ENCODE results near the gene SETMAR. TPM values are rescaled to one million over a fixed set of nuclear protein-coding genes. Genes with fewer than 3 reads are reported as not detected.

The SETMAR gene
- total RNA-seq, 2 experiments from 2014 or later: 9.1 to 9.2 TPM

GRCh38 chr3:4351872-4352271 is 48.7 kb downstream of the SETMAR start:
- intact Hi-C loops (cut with DNase I, micrococcal nuclease): loop anchor here (1.0 to 10.0 kb wide), 4 partner anchors 143 to 705 kb away; partner anchors contain the start of gene ITPR1 (in 1 of the 2)
- peak overlapping the region; percentile 64 for H3K4me3 Mint-ChIP-seq
- H3K36me3 Mint-ChIP-seq (ENCODE audit: low read depth): no peaks in the 10 kb centered on the region
- peaks cover 19% of the 10 kb centered on the region for H3K4me1 Mint-ChIP-seq (ENCODE audit: low read depth)
- Histone ChIP-seq H3K4me1 (ENCODE audit: insufficient read depth, low read length) (peaks cover 4% of the 10 kb centered on the region), H3K9me3 (ENCODE audit: control insufficient read depth in 1 of 2, insufficient read depth in 1 of 2, low read length in 2 of 2) (no peaks in the 10 kb centered on the region), H3K4me3 (ENCODE audit: low read length) (no peak overlapping the region), H3K36me3 (ENCODE audit: insufficient read depth, low read length) (no peaks in the 10 kb centered on the region), H3K27me3 (ENCODE audit: control insufficient read depth in 1 of 2, insufficient read depth in 2 of 2, low read length in 2 of 2) (no peaks in the 10 kb centered on the region), H3K27ac (ENCODE audit: low read depth in 1 of 2, low read length in 2 of 2) (no peak overlapping the region)
- ChIA-PET CTCF (interaction anchor here (1.1 to 1.9 kb wide), 4 partner anchors 31 to 843 kb away, joined by 3 to 19 read pairs (median 4); no protein-coding TSS in a partner anchor), POLR2A (interaction anchor here (1.1 to 1.6 kb wide), 2 partner anchors 115 to 141 kb away, joined by 3 to 11 read pairs; partner anchors contain the start of genes ITPR1 and SUMF1)
- ATAC-seq (ENCODE audit: poor library complexity): no peak
- no peaks in the 10 kb centered on the region for H3K27me3 Mint-ChIP-seq
- no peak for DNase-seq
- H3K9me3 Mint-ChIP-seq: no peaks in the 10 kb centered on the region
- TF ChIP-seq CTCF (IDR thresholded peaks at IDR 0.05): no peak
- peak overlapping the region; percentile 10 for H3K27ac Mint-ChIP-seq

- TF ChIP-seq CTCF (IDR thresholded peaks at IDR 0.05): no peak
- Histone ChIP-seq H3K4me1 (ENCODE audit: insufficient read depth, low read length) (peaks cover 4% of the 10 kb centered on the region), H3K27ac (ENCODE audit: low read depth in 1 of 2, low read length in 2 of 2) (no peak overlapping the region), H3K9me3 (ENCODE audit: control insufficient read depth in 1 of 2, insufficient read depth in 1 of 2, low read length in 2 of 2) (no peaks in the 10 kb centered on the region), H3K36me3 (ENCODE audit: insufficient read depth, low read length) (no peaks in the 10 kb centered on the region), H3K27me3 (ENCODE audit: control insufficient read depth in 1 of 2, insufficient read depth in 2 of 2, low read length in 2 of 2) (no peaks in the 10 kb centered on the region), H3K4me3 (ENCODE audit: low read length) (no peak overlapping the region)
- ChIA-PET CTCF (no interaction called here), POLR2A (no interaction called here)
- DNase-seq: no peak
- Mint-ChIP-seq H3K27me3 (no peaks in the 10 kb centered on the region), H3K27ac (no peak overlapping the region), H3K4me3 (no peak overlapping the region), H3K36me3 (ENCODE audit: low read depth) (peaks cover under 1% of the 10 kb centered on the region), H3K4me1 (ENCODE audit: low read depth) (peaks cover 17% of the 10 kb centered on the region), H3K9me3 (no peaks in the 10 kb centered on the region)
- intact Hi-C loops (cut with DNase I, micrococcal nuclease): loop anchor here (1.0 to 10.0 kb wide), 2 partner anchors 11 to 139 kb away; partner anchors contain the start of gene ITPR1 (in 1 of the 2)
- no peak for ATAC-seq (ENCODE audit: poor library complexity)
These were observed 52.4 kb downstream of the SETMAR start for GRCh38 chr3:4355401-4356219.

GRCh38 chr3:4356220-4356540 is 53.0 kb downstream of the SETMAR start:
- Mint-ChIP-seq H3K36me3 (ENCODE audit: low read depth) (peaks cover 6% of the 10 kb centered on the region), H3K9me3 (no peaks in the 10 kb centered on the region), H3K4me1 (ENCODE audit: low read depth) (peaks cover 12% of the 10 kb centered on the region), H3K27me3 (no peaks in the 10 kb centered on the region), H3K27ac (no peak overlapping the region), H3K4me3 (no peak overlapping the region)
- CTCF ChIA-PET: no interaction called here
- H3K4me1 ChIP-seq (ENCODE audit: insufficient read depth, low read length): peaks cover 4% of the 10 kb centered on the region
- H3K27me3 ChIP-seq (ENCODE audit: control insufficient read depth in 1 of 2, insufficient read depth in 2 of 2, low read length in 2 of 2): no peaks in the 10 kb centered on the region
- no peak for ATAC-seq (ENCODE audit: poor library complexity)
- intact Hi-C loops (cut with DNase I, micrococcal nuclease): loop anchor here (1.0 to 10.0 kb wide), 2 partner anchors 12 to 139 kb away; partner anchors contain the start of gene ITPR1 (in 1 of the 2)
- no peak overlapping the region for H3K4me3 ChIP-seq (ENCODE audit: low read length)
- DNase-seq: no peak
- POLR2A ChIA-PET: no interaction called here
- H3K27ac ChIP-seq (ENCODE audit: low read depth in 1 of 2, low read length in 2 of 2): no peak overlapping the region
- H3K9me3 ChIP-seq (ENCODE audit: control insufficient read depth in 1 of 2, insufficient read depth in 1 of 2, low read length in 2 of 2): no peaks in the 10 kb centered on the region
- no peak for TF ChIP-seq CTCF (IDR thresholded peaks at IDR 0.05)
- H3K36me3 ChIP-seq (ENCODE audit: insufficient read depth, low read length): no peaks in the 10 kb centered on the region
